ENCODE results near the gene BARHL2. TPM values are rescaled to one million over a fixed set of nuclear protein-coding genes. Genes with fewer than 3 reads are reported as not detected.

The BARHL2 gene
- total RNA-seq, 3 donors from 2014 or later, result not detected

DNA sequence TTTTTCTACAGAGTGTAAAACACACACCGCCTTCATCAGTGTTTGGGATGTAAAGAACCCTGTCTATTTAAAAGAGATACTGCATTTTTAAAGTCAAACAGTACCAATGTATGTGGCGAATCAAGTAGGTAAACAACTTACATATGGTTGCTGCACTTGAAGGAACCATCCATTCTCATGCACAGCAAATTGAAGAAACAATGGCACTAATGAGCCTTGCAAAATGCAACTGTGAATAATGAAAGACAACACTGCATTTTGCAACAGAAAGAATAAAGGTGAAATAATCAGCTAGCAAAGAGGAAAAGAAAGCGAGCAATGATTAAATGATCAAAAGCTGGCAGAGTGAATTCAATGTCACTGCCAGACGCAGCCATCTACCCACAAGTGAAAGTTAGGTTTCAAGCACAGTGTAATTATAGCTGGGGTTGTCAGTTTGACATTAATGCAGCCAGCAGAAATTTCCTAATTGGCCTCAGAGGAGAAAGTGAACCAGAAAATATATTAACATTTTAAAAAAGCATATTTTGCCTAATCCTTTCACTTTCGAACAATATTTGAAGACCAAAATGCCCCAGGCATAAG, 10.9 kb upstream of the BARHL2 start:
- peaks cover 6 to 95% of the 10 kb centered on the region in 2 donors for H3K27me3 ChIP-seq
- intact Hi-C loops (cut with DNase I; ENCODE audit: low total_unique reads), result no loop called here

DNA sequence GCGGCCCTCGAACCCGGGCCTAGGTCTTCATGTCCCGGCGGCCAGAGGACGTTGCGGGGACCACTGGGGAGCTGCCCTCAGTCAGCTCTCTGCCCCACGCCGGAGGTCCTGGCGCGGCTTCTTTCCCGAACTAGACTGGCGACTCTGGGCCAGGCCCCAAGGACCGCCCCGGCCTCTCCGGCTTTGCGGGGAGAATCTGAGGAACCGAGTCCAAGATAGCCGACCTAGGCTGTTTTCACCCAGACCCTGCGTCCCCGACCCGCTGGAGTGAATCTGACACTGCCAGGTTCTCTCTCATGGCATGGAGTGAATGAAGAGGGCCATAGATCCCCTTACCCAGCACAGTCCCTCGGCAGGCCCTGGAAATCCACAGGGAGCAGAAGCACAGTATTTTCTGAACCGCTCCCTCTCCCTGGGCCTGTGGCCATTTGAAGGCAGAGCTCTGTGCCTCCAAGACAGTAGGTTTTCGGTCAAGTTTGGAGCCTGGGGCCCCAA, 9.9 kb upstream of the BARHL2 start:
- peaks cover 6 to 100% of the 10 kb centered on the region in 2 donors for H3K27me3 ChIP-seq
- H3K36me3 ChIP-seq, result no peaks in the 10 kb centered on the region
- intact Hi-C loops (cut with DNase I; ENCODE audit: low total_unique reads), result no loop called here
- no peaks in the 10 kb centered on the region for H3K9me3 ChIP-seq
- H3K4me1 ChIP-seq, result peaks cover 0 to 14% of the 10 kb centered on the region in 2 donors
- peak overlapping the region in 1 of 3 donors; percentile 53 for H3K4me3 ChIP-seq
- TF ChIP-seq, protein P1, sequence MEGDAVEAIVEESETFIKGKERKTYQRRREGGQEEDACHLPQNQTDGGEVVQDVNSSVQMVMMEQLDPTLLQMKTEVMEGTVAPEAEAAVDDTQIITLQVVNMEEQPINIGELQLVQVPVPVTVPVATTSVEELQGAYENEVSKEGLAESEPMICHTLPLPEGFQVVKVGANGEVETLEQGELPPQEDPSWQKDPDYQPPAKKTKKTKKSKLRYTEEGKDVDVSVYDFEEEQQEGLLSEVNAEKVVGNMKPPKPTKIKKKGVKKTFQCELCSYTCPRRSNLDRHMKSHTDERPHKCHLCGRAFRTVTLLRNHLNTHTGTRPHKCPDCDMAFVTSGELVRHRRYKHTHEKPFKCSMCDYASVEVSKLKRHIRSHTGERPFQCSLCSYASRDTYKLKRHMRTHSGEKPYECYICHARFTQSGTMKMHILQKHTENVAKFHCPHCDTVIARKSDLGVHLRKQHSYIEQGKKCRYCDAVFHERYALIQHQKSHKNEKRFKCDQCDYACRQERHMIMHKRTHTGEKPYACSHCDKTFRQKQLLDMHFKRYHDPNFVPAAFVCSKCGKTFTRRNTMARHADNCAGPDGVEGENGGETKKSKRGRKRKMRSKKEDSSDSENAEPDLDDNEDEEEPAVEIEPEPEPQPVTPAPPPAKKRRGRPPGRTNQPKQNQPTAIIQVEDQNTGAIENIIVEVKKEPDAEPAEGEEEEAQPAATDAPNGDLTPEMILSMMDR (IDR thresholded peaks at IDR 0.05), result no peak
- no peak for TF ChIP-seq POLR2A (IDR thresholded peaks at IDR 0.05)
- no peak overlapping the region for H3K27ac ChIP-seq
- no peak for DNase-seq (ENCODE audit: low spot score in 2 of 2)

More for the DNA sequence above, 10.9 kb upstream of the BARHL2 start:
- no peak for DNase-seq (ENCODE audit: low spot score in 2 of 2)
- H3K4me1 ChIP-seq, result peaks cover 0 to 14% of the 10 kb centered on the region in 2 donors
- H3K4me3 ChIP-seq, result no peak overlapping the region
- H3K27ac ChIP-seq, result no peak overlapping the region
- no peaks in the 10 kb centered on the region for H3K36me3 ChIP-seq
- H3K9me3 ChIP-seq, result no peaks in the 10 kb centered on the region
- no peak for TF ChIP-seq POLR2A (IDR thresholded peaks at IDR 0.05)

DNA sequence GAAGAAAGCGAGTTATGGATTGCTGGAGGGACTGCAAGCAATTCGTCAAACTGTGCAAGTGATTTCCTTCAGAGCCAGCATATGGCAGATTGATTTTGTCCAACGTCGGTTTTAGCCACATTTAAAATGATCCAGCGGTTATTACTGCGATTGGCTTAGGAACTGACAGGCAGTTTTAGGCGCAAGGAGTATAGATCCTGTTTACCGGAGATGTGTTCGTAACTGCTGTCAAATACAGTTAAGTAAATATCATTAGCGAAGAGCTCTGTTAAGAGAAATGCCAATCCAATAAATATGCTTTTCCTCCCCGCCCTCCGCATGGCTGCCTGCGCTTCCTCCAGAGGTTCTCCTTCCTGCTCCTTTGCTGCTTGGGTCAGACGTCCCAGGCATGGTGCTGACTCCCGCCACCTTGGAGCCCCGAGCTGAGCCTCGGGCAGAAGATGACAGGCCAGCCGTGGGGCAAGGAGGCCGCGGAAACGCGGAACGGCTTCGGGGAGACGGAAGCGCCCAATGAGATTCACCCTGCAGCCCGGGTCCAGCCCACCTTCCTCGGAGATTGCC, 9.4 kb upstream of the BARHL2 start:
- Histone ChIP-seq H3K4me3 (peak overlapping the region; percentile 26 to 53 (median 34)), H3K9me3 (no peaks in the 10 kb centered on the region), H3K4me1 (peaks cover 0 to 14% of the 10 kb centered on the region in 2 donors), H3K27ac (no peak overlapping the region), H3K36me3 (no peaks in the 10 kb centered on the region), H3K27me3 (peaks cover 6 to 100% of the 10 kb centered on the region in 2 donors)
- no peak for DNase-seq (ENCODE audit: low spot score in 2 of 2)
- TF ChIP-seq POLR2A (IDR thresholded peaks at IDR 0.05), result no peak
- no peak for TF ChIP-seq POLR2AphosphoS5 (IDR thresholded peaks at IDR 0.05)
- TF ChIP-seq, protein P1 (IDR thresholded peaks at IDR 0.05), result no peak
- intact Hi-C loops (cut with DNase I; ENCODE audit: low total_unique reads), result no loop called here

DNA sequence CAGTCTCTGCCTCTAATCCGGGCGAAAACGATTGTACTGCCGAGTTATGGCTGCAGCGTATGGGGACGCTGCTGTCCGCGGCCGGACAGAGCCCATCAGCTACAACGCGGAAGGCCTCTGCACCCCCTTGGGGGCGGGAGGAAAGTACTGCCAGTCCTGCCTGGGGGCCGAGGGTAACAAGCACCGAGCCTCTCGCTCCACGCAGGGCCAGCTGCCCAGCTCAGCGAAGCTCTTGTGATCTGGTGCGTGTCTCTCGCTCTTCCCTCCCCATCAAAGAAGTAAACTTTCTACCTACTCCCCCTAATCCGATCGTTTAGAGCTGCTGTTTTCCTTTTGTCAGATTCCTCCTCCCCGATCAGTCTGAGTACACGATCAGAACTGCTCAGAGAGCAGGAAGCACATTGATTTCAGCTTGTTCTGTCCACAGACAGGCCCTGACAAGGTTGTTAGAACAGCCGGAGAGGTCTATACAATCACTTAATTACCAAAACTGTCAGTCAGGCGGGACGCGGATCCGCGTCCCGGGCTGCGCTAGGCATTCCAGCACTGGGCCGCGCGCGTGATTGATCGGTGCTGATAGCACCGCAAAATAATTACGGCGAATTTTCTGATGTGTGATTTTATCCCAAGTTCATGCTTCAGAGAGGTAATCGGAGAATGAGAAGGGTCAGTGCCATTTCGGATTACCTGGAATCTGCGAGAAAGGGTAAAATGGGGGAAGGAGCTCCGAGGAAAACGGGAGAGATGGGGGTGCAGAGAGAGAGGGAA, 8.7 kb upstream of the BARHL2 start:
- Histone ChIP-seq H3K27ac (no peak overlapping the region), H3K27me3 (peaks cover 6 to 100% of the 10 kb centered on the region in 2 donors), H3K4me1 (peaks cover 0 to 14% of the 10 kb centered on the region in 2 donors)

DNA sequence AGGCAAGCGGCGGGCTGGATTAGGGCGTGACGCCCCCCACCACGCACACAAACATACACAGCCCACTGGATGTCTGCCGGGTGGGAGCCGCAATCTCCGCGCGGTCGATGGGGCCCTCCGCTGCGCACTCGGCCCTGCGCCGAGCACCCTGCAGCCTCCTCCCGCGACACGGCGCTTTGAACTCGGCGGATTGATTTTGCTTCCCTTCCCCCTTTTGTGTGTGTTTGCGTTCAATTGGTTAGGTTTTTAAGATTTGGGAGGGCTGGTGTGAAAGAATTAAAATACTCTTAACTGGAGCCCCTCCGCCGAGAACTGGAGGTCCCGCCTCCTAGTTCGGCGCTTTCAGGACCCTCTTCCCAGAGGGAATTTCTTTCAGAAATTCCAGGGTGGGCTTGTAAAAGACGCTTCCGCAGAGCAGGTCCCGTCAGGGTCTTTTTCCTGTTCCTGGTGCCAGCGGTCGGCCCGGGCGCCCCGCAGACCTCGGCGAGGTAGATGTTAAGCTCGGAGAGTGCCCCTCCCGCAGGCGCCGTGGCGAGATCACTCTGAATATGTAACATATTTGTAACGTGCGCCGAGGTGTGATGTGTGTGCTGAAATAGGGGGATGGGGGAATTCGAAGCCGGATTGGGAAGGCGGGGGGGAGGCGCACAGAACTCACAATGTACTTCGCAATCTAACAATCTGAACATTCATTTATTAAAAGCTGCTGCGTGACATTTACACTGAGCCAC, 8.0 kb upstream of the BARHL2 start:
- Histone ChIP-seq H3K27me3 (peaks cover 6 to 99% of the 10 kb centered on the region in 2 donors), H3K4me1 (peaks cover 0 to 14% of the 10 kb centered on the region in 2 donors), H3K36me3 (no peaks in the 10 kb centered on the region), H3K4me3 (peak overlapping the region; percentile 26 to 53 (median 34)), H3K27ac (no peak overlapping the region), H3K9me3 (peaks cover 0 to 11% of the 10 kb centered on the region in 2 donors)
- intact Hi-C loops (cut with DNase I; ENCODE audit: low total_unique reads), result no loop called here
- DNase-seq (ENCODE audit: low spot score in 2 of 2), result no peak
- TF ChIP-seq, protein P1 (IDR thresholded peaks at IDR 0.05), result no peak
- TF ChIP-seq POLR2A (IDR thresholded peaks at IDR 0.05) (no peak), POLR2AphosphoS5 (IDR thresholded peaks at IDR 0.05) (no peak)

More for the DNA sequence above, 8.7 kb upstream of the BARHL2 start:
- H3K36me3 ChIP-seq, result no peaks in the 10 kb centered on the region
- TF ChIP-seq, protein P1 (IDR thresholded peaks at IDR 0.05), result no peak
- TF ChIP-seq POLR2A (IDR thresholded peaks at IDR 0.05), result no peak
- TF ChIP-seq POLR2AphosphoS5 (IDR thresholded peaks at IDR 0.05), result no peak
- no peak for DNase-seq (ENCODE audit: low spot score in 2 of 2)
- peak overlapping the region; percentile 26 to 53 (median 34) for H3K4me3 ChIP-seq
- H3K9me3 ChIP-seq, result peaks cover 0 to 4% of the 10 kb centered on the region in 2 donors
- intact Hi-C loops (cut with DNase I; ENCODE audit: low total_unique reads), result no loop called here

Data from breast epithelium (tissue), 4 donors.